Medulla oblongata (tissue), 1 donor: ENCODE results near the gene SPAAR.
"Not testable (repeated sequence)": the region's sequence is repeated elsewhere in the genome, so short reads cannot be mapped to it uniquely, and the experiment has no call there.

Experiments
- DNase-seq: peaks from one replicate; pipeline ENCODE4 v3.0.0-alpha.2; 2015; ENCODE audit errors: extremely low spot score

SPAAR gene

GRCh38 chr9:35909274-35909673 lies at the start of gene SPAAR:
SPAAR (plus strand) TSS chr9:35909490; CDS start chr9:35910464, 974 bp downstream.
- no peak for DNase-seq

GRCh38 chr9:35859990-35860339 lies 49.3 kb upstream of the SPAAR start:
- DNase-seq, result no peak

GRCh38 chr9:35861161-35861897 lies 48.0 kb upstream of the SPAAR start:
- DNase-seq, result no peak

- no peak for DNase-seq
Observed at GRCh38 chr9:35862328-35862727, 47.0 kb upstream of the SPAAR start.

- no peak for DNase-seq
Observed at GRCh38 chr9:35863583-35863982, 45.7 kb upstream of the SPAAR start.

- no peak for DNase-seq
Observed at GRCh38 chr9:35864695-35865255, 44.5 kb upstream of the SPAAR start.

GRCh38 chr9:35867538-35867937 lies 41.8 kb upstream of the SPAAR start:
- DNase-seq, result no peak

- no peak for DNase-seq
Observed at GRCh38 chr9:35868933-35869332, 40.4 kb upstream of the SPAAR start.

GRCh38 chr9:35869621-35870216 lies 39.6 kb upstream of the SPAAR start:
- no peak for DNase-seq

- no peak for DNase-seq
Observed at GRCh38 chr9:35870351-35870923, 38.9 kb upstream of the SPAAR start, which contains the start of gene OR13J1. OR13J1 (minus strand) TSS chr9:35870401; CDS start chr9:35870401, 0 bp downstream.

GRCh38 chr9:35871545-35871944 lies 37.7 kb upstream of the SPAAR start:
- DNase-seq, result no peak

GRCh38 chr9:35872505-35872904 lies 36.8 kb upstream of the SPAAR start:
- DNase-seq, result no peak

- peak; percentile 91 for DNase-seq
Observed at GRCh38 chr9:35882263-35882848, 26.9 kb upstream of the SPAAR start.

- DNase-seq, result no peak
Observed at GRCh38 chr9:35882996-35883395, 26.3 kb upstream of the SPAAR start.

GRCh38 chr9:35884908-35885307 lies 24.4 kb upstream of the SPAAR start:
- not testable (repeated sequence) for DNase-seq

GRCh38 chr9:35891646-35892045 lies 17.6 kb upstream of the SPAAR start:
- no peak for DNase-seq

GRCh38 chr9:35892051-35892450 lies 17.2 kb upstream of the SPAAR start:
- DNase-seq, result no peak

- DNase-seq, result no peak
Observed at GRCh38 chr9:35896570-35896969, 12.7 kb upstream of the SPAAR start.

GRCh38 chr9:35897376-35898099 lies 11.8 kb upstream of the SPAAR start:
- DNase-seq, result not testable (repeated sequence)

- no peak for DNase-seq
Observed at GRCh38 chr9:35898337-35898736, 11.0 kb upstream of the SPAAR start.

GRCh38 chr9:35899021-35899420 lies 10.3 kb upstream of the SPAAR start:
- DNase-seq, result no peak

- peak; percentile 71 for DNase-seq
Observed at GRCh38 chr9:35903049-35903448, 6.2 kb upstream of the SPAAR start.
